HT1080 (cell line): ENCODE results near the gene RHEX. TPM values are rescaled to one million over a fixed set of nuclear protein-coding genes. Genes with fewer than 3 reads are reported as not detected.

Source experiments
- DNase-seq: peaks from one replicate; pipeline ENCODE4 v3.0.0-alpha.2; 2015; ENCODE audit warnings: low read depth
- total RNA-seq: library from RNA; depleted of rRNA; stranded (reverse); fragments of >200 nt; shearing (Covaris generic); gene quantifications from 2 replicates; pipeline ENCODE4 v1.2.3, GENCODE V29; 2014

The RHEX gene
- total RNA-seq, 1 experiment from 2014 or later, result not detected

DNA sequence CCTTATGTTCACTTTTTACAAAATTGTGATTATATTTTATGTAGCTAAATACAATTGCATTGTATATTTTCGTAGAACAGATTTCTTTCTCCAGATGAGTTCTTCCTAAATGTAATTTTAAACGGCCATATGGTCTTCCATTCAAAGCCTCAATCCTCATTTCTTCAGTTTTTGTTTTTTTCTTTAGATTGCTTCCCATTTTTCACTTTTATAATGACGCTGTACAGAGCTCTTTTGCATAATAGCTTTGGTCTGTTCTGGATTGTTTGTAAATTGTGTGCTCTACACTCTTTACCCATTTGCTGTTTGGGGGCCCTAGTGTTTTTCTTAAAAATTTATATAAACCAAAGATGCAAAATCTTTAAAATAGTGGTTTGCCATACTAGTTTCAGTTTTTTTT is 36.4 kb downstream of the RHEX start:
- DNase-seq, result no peak

DNA sequence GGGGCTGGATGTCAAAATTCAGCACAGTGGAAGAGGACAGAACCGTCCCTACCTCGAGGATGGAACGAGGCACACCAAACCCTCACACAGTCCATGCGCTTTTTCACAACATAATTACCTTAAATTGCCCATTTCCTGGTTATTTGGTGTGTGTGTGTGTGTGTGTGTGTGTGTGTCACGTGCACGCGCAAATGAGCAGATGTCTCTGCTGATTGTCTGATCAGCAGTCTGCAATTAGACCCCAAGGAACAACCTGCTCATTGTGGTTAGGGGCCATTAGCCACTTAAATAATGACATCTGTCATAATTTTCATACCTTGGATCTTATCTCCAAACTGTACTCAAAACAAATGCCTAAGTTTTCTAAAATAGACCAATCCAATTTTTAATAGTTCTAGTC is 41.1 kb downstream of the RHEX start:
- no peak for DNase-seq

DNA sequence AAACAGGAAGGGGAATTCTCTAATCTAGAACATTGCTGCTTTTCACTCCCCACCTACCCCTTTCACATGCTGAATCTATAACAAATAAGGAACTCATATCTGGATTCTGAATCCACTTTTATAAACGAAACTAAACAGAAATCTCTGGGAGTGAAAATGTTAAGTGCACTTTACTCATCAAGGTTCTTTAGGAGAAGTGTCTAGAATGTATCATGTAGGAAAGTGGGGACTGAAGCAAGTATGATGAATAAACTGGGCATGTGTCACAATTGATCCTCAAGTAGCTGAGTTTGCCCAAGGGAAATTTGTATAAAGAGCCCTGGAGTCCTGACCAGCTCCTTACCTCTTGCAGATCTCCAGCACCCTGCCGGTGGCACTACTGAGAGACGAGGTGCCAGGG is 44.4 kb downstream of the RHEX start:
- DNase-seq, result no peak

DNA sequence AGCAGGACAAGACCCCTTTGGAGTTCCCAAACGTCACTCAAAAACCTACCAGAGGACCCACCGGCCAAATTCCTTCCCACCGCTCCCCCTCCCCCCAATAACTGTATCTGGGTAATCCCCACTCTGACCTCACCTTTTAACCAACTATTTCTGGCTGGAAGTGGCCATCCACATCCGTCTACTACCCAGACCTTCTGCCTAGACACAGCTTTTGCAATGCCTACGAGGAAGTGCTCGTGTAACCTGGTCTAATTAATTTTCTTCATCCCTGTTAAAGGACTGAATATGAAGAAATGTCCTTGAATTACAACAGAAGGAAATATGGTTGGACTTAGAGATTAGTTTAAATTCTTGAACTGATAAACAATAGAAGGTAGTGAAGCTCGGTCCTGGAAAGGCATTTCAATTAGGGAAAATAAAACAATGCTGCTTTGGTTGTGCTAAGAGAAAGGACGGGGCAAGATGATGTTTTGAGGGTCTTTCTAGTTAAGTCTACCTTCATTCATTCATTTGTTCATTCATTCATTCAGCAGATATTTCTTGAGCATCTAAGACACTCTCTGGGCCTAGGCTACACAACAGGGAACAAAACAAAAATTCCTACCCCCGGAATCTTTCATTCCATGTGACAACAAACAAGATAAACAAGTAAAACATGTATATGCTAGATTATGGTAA is 45.4 kb downstream of the RHEX start:
- DNase-seq, result no peak

DNA sequence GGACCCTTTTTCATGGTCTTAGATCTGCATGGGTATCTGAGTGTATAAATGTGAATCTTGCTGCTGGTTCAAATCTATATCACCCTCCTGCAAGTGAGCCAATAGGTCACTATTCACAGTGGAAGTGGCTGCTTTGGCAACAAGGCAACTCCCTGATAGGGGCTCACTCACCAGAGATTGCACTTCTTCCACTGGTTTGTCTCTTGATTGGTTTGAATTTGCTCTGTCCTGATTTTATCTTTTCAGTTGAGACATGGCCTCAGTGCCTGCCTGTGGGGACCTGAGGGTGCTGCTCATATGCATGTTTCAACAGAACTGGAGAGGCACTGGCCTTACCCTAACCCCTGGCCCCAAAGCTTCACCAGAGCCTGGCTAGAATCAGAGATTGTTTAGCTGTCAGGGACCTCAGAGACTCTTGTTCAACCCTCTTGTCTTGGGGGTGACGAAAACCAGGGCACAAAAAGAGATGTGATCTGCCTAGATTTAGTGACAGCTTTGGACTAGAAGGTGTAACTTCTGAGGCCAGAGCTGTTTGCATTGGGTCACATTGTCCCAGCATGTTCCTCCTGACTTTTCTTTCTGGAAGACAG is 47.3 kb downstream of the RHEX start:
- no peak for DNase-seq

DNA sequence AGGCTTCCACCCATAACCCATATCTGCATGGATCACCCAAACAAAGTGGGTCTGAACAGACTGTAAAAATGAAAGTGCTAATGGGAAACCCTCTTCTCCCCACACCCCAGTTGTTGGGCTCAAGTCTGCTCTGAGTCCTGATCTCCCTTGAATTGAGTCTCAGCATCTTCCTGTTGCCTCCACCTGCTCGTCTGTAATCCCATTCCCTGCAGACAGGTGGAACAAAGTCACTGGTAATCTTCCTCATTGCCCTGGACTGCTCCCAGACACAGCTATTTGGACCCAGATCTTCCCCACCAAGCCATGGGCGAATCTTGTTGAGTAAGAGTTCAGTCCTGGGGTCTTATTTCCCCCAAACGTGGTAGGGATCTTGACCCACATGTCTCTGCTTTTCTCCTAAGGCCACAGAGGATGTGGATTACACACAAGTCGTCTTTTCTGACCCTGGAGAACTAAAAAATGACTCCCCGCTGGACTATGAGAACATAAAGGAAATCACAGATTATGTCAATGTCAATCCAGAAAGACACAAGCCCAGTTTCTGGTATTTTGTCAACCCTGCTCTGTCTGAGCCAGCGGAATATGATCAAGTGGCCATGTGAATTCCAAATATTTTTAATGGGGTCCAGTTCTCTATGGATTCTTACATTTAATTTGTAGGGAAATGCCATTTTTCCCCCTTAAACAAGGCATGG is 48.5 kb downstream of the RHEX start:
- DNase-seq, result no peak

DNA sequence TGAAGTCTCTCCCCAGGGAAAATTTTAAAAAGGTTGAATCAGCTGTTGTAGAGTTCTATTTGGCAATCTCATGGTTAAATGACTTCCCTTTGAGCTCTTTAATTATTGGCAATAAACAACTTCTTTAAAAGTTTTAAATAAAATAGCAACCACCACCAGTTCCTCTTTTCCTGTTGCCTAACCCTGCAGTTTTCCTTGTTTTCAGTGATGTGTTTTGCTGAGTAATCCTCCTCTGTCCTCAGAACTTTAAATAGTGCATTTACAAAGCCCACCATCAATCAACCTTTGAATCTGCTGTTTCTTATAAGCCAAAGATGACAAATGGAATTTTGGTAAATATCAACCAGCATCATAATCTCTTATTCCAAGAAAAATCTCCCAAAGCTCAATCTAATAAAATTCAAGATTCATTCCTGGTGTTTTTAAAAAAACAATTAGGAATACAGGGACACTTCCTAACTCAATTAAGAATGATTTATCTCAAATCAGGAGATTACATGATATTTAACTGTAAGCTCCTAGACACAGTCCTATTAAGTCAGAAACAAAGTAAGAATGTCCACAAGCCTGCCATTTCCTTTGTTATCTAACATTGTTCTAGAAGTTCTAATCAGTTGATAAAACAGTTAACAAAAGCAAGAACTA is 49.4 kb downstream of the RHEX start:
- no peak for DNase-seq

DNA sequence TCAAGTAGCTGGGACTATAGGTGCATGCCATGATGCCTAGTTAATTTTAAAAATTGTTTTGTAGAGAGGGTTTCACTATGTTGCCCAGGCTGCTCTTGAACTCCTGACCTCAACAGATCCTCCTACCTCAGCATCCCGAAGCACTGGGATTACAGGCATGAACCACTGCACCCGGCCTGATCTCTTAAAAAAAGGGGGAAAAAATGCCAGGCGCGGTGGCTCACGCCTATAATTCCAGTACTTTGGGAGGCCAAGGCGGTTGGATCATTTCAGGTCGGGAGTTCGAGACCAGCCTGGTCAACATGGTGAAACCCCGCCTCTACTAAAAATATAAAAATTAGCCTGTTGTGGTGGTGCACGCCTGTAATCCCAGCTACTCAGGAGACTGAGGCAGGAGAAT is 51.0 kb downstream of the RHEX start:
- DNase-seq, result no peak

DNA sequence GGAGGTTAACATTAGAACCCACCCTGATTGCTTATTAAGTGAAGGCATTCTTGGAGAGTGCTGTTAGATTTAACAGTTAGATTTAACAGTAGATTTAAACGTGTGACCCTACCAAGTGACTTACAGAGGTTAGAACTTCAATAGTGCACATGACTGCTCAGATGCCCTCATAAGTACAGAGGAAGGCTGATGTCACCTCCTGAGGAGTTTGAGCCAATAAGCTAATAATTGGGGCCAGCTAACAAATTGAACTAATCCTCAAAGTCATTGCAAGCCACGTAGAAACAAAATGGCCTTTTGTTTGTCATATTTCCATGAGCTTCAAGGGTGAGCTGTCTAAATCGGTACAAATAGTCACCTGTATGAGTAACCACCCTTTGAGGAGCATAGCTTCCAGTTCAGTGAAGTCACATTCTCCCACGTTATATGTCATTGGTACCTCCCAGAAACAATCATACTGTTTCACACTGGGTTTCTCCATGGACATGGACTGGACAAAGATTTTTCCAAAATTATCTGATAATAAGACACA is 52.6 kb downstream of the RHEX start:
- DNase-seq, result no peak

DNA sequence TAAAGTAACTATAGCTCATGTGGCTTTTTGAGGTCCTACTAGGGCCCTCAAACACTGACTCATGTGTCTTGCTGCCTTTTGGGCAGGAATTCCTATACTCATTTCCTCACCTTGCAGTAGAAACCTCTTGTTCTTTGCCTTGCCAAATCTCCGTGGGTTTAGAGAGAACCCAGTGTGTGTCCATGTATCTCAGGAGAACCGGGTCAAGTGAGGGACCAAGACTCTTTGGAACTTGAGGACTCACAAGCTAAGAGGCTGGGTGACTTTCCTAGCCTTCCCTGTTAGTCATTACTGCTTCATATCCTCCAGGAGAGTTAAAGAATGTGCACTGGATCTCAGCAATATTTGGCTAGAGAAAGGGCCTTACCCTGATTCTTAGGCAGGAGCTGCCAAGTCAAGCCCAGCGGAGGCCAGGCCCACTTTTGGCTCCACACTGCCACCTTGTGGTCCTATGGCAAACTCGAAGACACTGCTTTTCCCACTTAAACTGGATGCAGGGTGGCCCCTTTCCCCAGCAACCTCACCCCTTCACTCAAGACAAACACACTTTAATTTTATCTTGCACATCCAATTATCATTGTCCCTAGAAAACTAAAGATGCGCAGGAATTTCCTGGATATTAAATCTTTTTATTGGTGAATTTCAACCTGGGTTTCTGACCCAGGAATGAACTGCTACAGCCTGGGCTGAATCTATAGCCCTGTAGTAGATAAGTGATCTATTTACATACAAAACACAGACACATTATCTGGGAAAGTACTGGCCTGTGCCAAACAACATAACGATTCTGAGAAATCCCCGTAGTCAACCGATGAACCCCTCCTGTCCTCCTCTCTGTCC is 53.6 kb downstream of the RHEX start:
- DNase-seq, result peak; percentile 68

DNA sequence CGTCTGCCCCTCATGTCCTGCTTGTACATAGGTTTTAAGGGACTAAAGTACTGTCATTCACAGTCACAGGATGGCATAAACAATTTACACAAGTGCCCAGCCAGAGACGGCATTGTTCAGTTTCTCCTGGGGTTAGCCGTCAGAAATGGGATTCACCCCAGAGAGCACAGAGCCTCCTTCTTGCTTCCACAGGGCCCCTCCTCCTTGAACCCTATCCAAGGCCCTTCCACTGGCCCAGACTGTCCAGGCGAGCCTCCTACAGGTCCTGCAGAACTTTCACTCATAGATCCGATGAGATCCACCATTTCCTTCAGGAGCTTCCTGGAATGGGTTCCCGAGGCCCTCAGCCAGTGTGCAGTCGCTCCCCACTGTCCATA is 54.2 kb downstream of the RHEX start:
- DNase-seq, result no peak

DNA sequence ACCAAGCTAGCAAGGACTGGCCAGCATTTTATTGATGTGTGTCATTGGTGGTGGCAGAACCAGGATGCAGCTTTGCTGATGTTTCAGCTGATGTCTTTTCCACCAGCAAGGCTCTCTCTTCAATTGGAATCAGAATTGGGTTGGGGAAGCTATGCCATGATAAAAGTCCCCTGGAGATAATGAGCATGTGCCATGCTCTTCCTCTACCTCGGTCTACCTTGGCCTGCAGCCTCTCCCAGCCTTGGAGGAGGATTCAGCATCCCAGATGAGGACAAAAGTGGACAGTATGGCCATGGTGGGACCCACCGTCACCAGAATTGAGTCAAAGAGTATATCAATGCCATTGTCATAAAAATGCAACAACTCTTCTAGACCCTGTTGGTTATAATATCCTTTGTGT is 55.7 kb downstream of the RHEX start:
- DNase-seq, result no peak

DNA sequence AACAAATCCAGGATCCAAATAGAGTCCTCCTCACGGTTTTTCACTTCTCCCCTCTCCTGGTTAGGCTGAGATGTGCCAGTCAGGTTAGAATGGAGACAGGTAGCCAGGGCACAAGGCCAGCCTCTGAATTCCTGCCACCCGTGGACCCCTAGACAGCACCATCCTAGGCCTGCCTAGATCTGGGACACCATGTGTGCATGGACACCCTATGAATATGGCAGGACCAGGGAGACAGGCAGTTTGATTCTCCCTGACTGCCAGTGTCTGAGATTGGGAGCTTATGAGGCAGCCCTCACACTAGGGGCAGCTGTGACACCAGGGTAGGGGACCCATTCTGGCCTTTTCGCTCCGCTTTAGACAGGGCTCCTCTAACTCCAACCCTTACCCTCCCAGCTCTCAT is 56.7 kb downstream of the RHEX start:
- no peak for DNase-seq

DNA sequence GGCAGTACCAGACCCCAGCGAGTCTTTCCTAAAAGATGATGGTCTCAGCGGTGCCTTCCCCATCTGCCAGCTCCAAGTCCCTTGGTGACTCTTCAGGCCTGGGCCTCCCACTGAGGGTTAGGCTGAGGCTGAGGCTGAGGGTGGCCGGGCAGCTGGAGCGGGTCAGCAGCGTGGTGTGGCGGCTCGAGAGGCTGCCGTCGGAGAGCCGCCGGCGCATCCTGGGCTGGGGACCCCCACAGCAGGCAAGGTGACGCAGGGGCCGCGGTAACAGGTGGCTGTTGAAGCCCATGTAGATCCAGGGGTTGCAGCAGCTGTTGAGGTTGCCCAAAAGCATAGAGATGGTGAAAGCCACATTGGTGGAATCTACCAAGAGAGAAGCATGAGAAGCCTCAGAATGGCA is 57.2 kb downstream of the RHEX start:
- no peak for DNase-seq

DNA sequence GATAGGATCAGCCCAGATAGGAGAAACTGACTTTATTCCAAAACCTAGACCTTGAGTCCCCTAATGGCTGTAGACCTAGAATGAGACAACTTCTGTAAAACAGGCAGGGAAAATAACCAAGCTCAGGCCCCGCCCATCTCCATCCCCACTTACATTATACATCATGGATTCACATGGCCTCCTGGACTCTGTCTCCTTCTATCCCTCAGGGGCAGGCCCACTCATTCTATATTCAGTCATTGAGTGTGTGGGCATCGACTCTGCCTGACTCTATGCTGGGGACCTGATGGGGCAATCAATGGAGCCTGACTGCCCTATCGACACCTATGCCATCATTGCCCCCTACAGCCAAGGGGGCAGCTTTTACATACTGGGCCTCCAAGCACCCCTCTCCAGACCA is 57.8 kb downstream of the RHEX start:
- DNase-seq, result no peak

DNA sequence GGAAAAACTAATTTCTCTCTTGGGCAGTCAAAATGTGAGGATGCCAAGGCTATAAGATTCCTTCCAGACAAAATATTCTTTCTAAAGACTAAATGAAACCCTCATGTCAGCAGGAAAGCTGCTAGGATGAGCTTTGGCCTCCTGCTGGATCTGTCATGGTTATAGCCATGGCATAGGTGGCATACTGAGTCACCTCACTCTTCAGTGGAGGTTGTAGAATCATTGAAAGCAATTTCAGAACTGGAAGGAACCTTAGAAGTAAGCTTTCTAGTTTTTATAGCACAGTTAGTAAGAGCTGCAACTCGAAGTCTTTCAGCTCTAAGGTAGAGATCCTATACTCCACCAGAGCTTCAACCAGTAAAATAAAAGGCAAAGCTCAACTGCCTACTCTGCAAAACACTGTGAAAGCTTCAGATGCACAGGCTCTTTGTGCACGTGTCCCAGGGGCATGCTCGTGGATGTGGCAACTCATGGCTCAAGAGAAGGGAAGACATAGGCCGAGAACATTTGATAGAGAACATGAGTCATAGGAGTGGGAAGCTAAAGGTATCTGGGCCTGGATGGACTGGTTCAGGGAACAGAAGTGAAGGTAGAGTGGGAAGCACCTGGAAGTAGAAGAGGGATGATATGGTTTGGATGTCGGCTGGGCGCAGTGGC is 58.4 kb downstream of the RHEX start:
- no peak for DNase-seq

DNA sequence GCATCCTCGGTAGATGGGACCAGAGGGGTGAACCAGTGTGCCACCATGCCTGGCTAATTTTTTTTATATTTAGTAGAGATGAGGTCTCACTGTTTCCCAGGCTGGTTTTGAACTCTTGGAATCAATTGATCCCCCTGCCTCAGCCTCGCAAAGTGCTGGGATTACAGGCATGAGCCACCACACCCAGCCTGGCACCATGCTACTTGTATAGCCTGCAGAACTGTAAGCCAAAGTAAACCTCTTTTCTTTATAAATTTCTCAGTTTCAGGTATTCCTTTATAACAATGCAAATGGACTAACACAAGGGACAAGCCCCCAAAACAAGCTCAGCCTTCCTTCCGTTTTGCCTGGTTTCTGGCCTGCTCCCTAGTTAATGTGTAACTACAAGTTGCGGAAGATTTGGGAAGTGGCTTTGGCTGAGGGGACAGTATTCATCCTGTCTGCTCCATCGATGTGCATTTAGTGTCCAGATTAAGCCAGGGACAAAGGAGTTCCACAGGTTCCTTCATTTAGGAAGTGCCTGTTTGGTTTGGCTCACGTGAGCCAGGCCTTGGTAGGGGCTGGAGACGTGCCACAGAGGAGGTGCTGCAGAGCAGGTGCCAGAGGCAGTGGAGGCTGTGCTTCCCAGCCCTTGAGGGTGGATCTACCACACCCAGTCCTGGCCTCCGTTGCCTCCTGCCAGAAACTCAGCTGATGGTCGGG is 59.8 kb downstream of the RHEX start:
- no peak for DNase-seq

DNA sequence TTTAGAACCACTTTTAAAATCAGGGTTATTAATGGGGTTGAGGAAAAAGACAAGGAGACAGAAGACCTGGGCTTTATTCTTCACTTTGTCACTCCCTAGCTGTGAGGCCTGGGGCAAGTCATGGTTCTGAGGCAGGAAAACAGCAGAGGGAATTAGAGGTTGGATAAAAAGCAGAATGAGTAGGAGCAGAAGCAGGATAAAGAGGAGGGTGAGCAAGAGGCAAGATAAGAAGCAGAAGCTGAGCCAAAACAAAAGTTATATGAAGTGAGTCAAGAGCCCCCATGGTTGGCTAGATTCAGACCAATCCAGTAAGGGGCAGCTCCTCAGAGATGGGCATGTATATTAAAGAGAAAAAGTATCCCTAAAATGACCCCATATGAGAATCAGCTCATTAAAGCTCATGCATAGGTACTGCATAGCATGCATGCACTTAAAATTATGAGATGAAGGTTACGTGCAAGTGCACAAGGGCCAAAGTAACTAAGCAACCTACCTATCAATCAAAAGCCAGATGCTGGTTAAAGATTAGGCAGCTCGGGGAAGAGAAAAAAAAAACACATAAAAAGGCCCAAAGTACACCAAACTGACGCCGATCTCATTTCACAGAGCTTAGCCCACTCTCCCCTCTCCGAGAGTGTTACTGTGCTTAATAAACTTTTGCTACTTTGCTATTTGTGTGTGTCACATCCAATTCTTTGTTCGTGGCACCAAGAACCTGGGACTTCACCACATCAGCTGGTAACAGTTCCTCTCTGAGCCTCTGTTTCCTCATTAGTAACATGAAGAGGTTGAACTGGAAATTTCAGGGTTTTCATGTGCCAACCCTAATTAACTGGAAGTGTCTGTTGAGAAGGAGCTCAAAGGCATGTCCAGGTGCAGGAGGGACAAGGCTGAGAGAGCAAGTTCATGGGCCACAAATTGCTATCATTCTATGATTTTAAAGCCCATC is 62.0 kb downstream of the RHEX start:
- DNase-seq, result no peak

DNA sequence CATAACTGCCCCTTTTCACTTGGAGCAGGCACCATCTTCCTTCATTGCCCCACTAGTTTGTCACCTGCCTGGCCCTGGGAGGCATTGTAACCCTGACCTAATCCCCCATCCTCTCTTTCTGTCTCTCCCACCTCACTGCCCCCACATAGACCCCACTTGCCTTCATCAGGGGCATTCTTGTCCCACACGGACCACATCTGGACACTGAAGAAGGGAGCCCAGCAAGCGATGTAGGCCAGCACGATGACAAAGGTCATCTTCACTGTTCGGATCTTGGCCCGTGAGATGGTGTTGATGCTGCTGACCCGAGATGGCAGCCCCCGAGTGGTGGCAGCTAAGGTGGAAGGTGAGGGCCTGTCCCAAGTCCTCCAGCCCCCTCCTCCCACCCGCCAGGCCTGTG is 62.8 kb downstream of the RHEX start:
- DNase-seq, result no peak
